GM21529 (cell line): ENCODE data around the gene UBR4.

Source experiments
- ATAC-seq: cut with Tn5 transposase; IDR thresholded peaks from one replicate; pipeline ENCODE4 v1.9.1; 2021; ENCODE audit not compliant: unreplicated experiment

Gene UBR4

GRCh38 chr1:19059773-19060172 lies 150.3 kb downstream of the UBR4 start:
- no peak for ATAC-seq

- no peak for ATAC-seq
Measured at GRCh38 chr1:19058476-19058797, 151.6 kb downstream of the UBR4 start.

- ATAC-seq: no peak
Measured at GRCh38 chr1:19057784-19058475, 152.1 kb downstream of the UBR4 start.

- ATAC-seq: no peak
Measured at GRCh38 chr1:19057182-19057779, 152.8 kb downstream of the UBR4 start.

GRCh38 chr1:19055701-19056100 lies 154.4 kb downstream of the UBR4 start:
- ATAC-seq: no peak

- no peak for ATAC-seq
Measured at GRCh38 chr1:19055001-19055400, 155.1 kb downstream of the UBR4 start.

- no peak for ATAC-seq
Measured at GRCh38 chr1:19054216-19054615, 155.8 kb downstream of the UBR4 start.

- ATAC-seq: no peak
Measured at GRCh38 chr1:19053486-19053885, 156.6 kb downstream of the UBR4 start.

- no peak for ATAC-seq
Measured at GRCh38 chr1:19049798-19050197, 160.3 kb downstream of the UBR4 start.

- ATAC-seq: no peak
Measured at GRCh38 chr1:19049128-19049768, 160.8 kb downstream of the UBR4 start.

- ATAC-seq: no peak
Measured at GRCh38 chr1:19046972-19047731, 162.9 kb downstream of the UBR4 start.

GRCh38 chr1:19045898-19046880 lies 163.9 kb downstream of the UBR4 start:
- no peak for ATAC-seq

- ATAC-seq: no peak
Measured at GRCh38 chr1:19044975-19045831, 164.9 kb downstream of the UBR4 start.

- ATAC-seq: no peak
Measured at GRCh38 chr1:19044471-19044870, 165.6 kb downstream of the UBR4 start.

GRCh38 chr1:19043579-19044443 lies 166.3 kb downstream of the UBR4 start:
- ATAC-seq: no peak

GRCh38 chr1:19042675-19043578 lies 167.1 kb downstream of the UBR4 start:
- ATAC-seq: no peak

GRCh38 chr1:19040010-19040680 lies 169.9 kb downstream of the UBR4 start:
- ATAC-seq: no peak
